Esophagus squamous epithelium (tissue), 4 donors: Measurements from ENCODE around the gene UTRN.

ENCODE experiments used
- CTCF ChIP-seq, 6 experiments: fragments of 450-650 bp in 4 of 6; fragments of 200-600 bp in 2 of 6; sonication (generic) in 2 of 6; IDR thresholded peaks; one replicate each; pipeline ENCODE4 v1.5.1; 2016 to 2019; ENCODE audit warnings: antibody characterized with exemption in 6 of 6, mild to moderate bottlenecking in 4 of 6, moderate library complexity in 4 of 6
- POLR2A ChIP-seq, 4 donors: fragments of 450-650 bp; IDR thresholded peaks; one replicate each; pipeline ENCODE4 v1.6.1; 2017; ENCODE audit warnings: antibody characterized with exemption in 4 of 4, mild to moderate bottlenecking in 4 of 4, moderate library complexity in 3 of 4

- no peak for TF ChIP-seq CTCF (IDR thresholded peaks at IDR 0.05)
- TF ChIP-seq POLR2A (IDR thresholded peaks at IDR 0.05) = no peak
Observed at GRCh38 chr6:144305567-144305966, 20.4 kb downstream of the UTRN start.
